Ovary (tissue), 9 donors: ENCODE data around the gene DENND1A. TPM values are rescaled to one million over a fixed set of nuclear protein-coding genes. Genes with fewer than 3 reads are reported as not detected.

ENCODE experiments used
- DNase-seq, 5 donors: peaks; one replicate each; pipeline ENCODE4 v3.0.0-alpha.2; 2019 to 2020
- H3K27ac ChIP-seq, 2 donors: fragments of 200-600 bp; one replicate each; pipeline versions ENCODE4 v1.5.1 to v1.8.0; 2019 to 2022
- H3K27me3 ChIP-seq: fragments of 200-600 bp; one replicate; pipeline ENCODE4 v1.8.0; 2022
- H3K36me3 ChIP-seq: fragments of 200-600 bp; sonication (generic); one replicate; pipeline ENCODE4 v1.5.1; 2019
- H3K4me1 ChIP-seq: one replicate; pipeline ENCODE4 v1.8.1; 2013; ENCODE audit warnings: mild to moderate bottlenecking, moderate library complexity; ENCODE audit not compliant: insufficient read depth
- H3K4me3 ChIP-seq: fragments of 200-600 bp; sonication (generic); one replicate; pipeline ENCODE4 v1.5.1; 2017
- H3K9me3 ChIP-seq, 2 donors: fragments of 200-600 bp in 1 of 2; sonication (generic) in 1 of 2; one replicate each; pipeline versions ENCODE4 v1.5.1 to v1.8.1; 2013 to 2019; ENCODE audit warnings: mild to moderate bottlenecking in 1 of 2, moderate library complexity in 1 of 2
- EP300 ChIP-seq: sonication (generic); formaldehyde crosslinking; IDR thresholded peaks from one replicate; pipeline ENCODE4 v1.6.1; 2017; ENCODE audit warnings: antibody characterized with exemption
- POLR2A ChIP-seq: fragments of 450-650 bp; IDR thresholded peaks from one replicate; pipeline ENCODE4 v1.6.1; 2017; ENCODE audit warnings: antibody characterized with exemption, mild to moderate bottlenecking, moderate library complexity
- WGBS, 3 donors: extraction: QIAGEN DNeasy Blood & Tissue Kit in 1 of 3; methylation state at CpG; one replicate each; pipeline versions ENCODE4 v1.1.5 to v1.1.7; 2013 to 2017; 5-methylcytosine and 5-hydroxymethylcytosine counted together
- intact Hi-C, 4 donors: fragments of 100-400 bp; cut with DNase I; formaldehyde crosslinking; loops; one replicate each; pipeline versions ENCODE4 v1.11.0 to v1.15.1; 2022 to 2023
- polyA plus RNA-seq, 2 donors: library from polyadenylated mRNA; stranded (reverse); fragments of 200-250 nt in 1 of 2; fragments of 350-450 nt in 1 of 2; fragmentation: Illumina TruSeq in 1 of 2; extraction: RNeasy Lipid Tissue Mini Kit (QIAGEN cat#74804) in 1 of 2; gene quantifications; one replicate each; pipeline ENCODE4 v1.2.3, GENCODE V29; 2013 to 2014
- total RNA-seq, 7 donors: library from RNA; depleted of rRNA in 2 of 7; stranded (reverse); fragments of >200 nt in 2 of 7; fragmentation: NEBNext Ultra II Directional in 3 of 7; extraction: Animal tissue kit (Norgen Biotek cat#: 25700) in 3 of 7; gene quantifications; one replicate each; pipeline versions ENCODE4 v1.1.0 to v1.2.4, GENCODE V29; 2016 to 2023
- TF ChIP-seq, protein P1 (sequence below), 3 donors: fragments of 450-650 bp in 2 of 3; fragments of 200-600 bp in 1 of 3; IDR thresholded peaks; one replicate each; pipeline versions ENCODE4 v1.5.1 to v1.8.0; 2016 to 2022; ENCODE audit warnings: antibody characterized with exemption in 3 of 3, mild to moderate bottlenecking in 1 of 3
- donor health status: DM: no; HTN: no; CAD: no; lungs with moderate emphysema.
- donor health status: DM: no; HTN: no; CAD: no.
- donor health status: Bipolar disorder and iron deficiency.
- donor health status: DM: yes; HTN: yes; CAD: no.
- donor health status: DM: no; HTN: no; CAD: no.
- donor health status: DM: yes; HTN: yes; CAD: no.

The DENND1A gene
- total and polyA plus RNA-seq, 9 donors = 10.4 to 24.5 (median 17.1) TPM

DNA sequence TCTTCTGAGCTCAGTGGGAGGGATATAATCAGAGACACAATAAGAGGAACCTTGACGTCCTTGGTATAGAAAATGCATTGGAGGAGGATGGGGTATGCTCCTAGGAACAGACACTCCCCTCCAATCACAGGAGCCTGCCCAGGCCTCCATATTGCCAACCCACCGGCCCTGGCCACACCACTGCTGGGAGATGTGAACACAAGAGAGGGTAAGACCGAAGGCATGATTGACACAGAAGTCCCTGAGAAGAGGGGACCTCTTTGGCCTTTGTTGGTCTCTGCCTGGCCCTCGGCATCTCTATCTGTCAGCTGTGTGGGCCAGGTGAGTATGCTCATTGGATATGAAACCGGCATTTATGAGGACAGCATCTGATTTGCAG is 511.9 kb downstream of the DENND1A start:
- Histone ChIP-seq H3K27ac (no peak overlapping the region), H3K27me3 (no peaks in the 10 kb centered on the region), H3K9me3 (no peaks in the 10 kb centered on the region), H3K4me3 (no peak overlapping the region), H3K36me3 (no peaks in the 10 kb centered on the region), H3K4me1 (peaks cover under 1% of the 10 kb centered on the region)
- 89 to 96% (median 89%) methylated on average over 5 of the region's 5 CpGs for WGBS, 3 donors
- DNase-seq = peak in 1 of 5 donors; percentile 4
- TF ChIP-seq POLR2A (no peak), EP300 (no peak)
- TF ChIP-seq, protein P1, sequence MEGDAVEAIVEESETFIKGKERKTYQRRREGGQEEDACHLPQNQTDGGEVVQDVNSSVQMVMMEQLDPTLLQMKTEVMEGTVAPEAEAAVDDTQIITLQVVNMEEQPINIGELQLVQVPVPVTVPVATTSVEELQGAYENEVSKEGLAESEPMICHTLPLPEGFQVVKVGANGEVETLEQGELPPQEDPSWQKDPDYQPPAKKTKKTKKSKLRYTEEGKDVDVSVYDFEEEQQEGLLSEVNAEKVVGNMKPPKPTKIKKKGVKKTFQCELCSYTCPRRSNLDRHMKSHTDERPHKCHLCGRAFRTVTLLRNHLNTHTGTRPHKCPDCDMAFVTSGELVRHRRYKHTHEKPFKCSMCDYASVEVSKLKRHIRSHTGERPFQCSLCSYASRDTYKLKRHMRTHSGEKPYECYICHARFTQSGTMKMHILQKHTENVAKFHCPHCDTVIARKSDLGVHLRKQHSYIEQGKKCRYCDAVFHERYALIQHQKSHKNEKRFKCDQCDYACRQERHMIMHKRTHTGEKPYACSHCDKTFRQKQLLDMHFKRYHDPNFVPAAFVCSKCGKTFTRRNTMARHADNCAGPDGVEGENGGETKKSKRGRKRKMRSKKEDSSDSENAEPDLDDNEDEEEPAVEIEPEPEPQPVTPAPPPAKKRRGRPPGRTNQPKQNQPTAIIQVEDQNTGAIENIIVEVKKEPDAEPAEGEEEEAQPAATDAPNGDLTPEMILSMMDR (IDR thresholded peaks at IDR 0.05) = no peak
- intact Hi-C loops = no loop called here

DNA sequence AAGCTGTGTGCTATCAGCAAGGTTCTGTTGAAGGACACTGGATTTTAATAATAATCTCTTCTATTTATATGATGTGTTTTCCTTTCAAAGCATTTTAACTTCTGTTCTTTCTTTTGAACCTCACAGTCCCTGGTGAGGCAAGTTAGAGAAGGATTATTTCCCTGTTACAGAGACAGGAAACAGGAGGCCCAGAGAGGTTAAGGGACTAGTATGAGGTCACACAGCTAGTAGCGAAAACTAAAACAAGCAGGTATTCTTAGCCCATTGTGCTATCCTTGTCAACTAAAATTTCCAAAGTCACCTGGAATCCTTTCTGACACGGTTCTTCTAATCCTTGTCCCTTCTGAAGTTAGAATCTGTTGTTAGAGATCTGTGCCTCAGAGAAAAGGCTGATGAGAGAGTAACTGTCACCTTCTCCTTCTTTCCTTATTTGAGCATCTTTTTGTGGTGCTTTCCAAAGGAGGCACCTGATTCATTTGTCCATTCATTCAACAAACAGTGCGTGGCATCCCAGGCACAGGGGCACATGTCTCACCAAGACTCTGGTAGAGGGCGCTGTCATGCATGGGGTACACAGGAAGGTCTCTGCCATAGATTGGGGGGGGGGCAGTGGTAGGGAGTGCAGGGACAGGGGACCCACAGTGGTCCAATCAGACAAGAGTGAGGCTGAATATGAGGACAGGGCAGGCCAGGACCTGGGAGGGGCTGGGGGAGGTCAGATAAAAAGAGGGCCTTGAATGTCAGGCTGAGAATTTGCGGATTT is 512.5 kb downstream of the DENND1A start:
- H3K4me3 ChIP-seq = no peak overlapping the region
- H3K36me3 ChIP-seq = no peaks in the 10 kb centered on the region
- 82 to 97% (median 92%) methylated on average over 5 of the region's 5 CpGs for WGBS, 3 donors
- no peaks in the 10 kb centered on the region for H3K9me3 ChIP-seq
- DNase-seq = peak in 1 of 5 donors; percentile 4
- TF ChIP-seq, protein P1 (IDR thresholded peaks at IDR 0.05) = no peak
- TF ChIP-seq POLR2A (no peak), EP300 (no peak)
- intact Hi-C loops = no loop called here
- H3K27me3 ChIP-seq = no peaks in the 10 kb centered on the region
- H3K27ac ChIP-seq = no peak overlapping the region
- no peaks in the 10 kb centered on the region for H3K4me1 ChIP-seq

DNA sequence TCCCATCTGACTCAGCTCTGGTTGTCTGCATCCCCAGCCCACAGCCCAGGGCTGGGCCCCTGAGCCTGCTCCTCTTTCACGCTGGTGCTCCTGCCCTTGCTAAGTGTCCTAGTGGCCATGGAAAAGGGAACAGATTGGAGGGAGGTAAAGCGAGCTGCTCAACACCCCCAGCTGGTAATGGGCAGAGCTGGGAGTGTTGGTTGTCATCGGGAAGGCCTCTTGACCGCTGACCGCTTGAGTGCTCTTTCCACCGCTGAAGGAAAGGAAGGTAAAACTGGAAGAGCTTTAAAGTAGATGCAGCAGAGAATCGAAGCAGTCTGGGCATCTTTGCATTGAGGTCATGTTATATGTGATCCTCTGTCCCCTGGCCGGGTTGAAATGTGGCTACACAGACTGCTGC is 513.8 kb downstream of the DENND1A start:
- 66 to 84% (median 83%) methylated on average over 8 of the region's 8 CpGs for WGBS, 3 donors
- Histone ChIP-seq H3K27ac (no peak overlapping the region), H3K36me3 (no peaks in the 10 kb centered on the region), H3K9me3 (no peaks in the 10 kb centered on the region), H3K27me3 (no peaks in the 10 kb centered on the region), H3K4me1 (no peaks in the 10 kb centered on the region), H3K4me3 (no peak overlapping the region)
- DNase-seq = peak in 1 of 5 donors; percentile 9
- TF ChIP-seq POLR2A (no peak), EP300 (no peak)
- TF ChIP-seq, protein P1 (IDR thresholded peaks at IDR 0.05) = no peak
- intact Hi-C loops = no loop called here

DNA sequence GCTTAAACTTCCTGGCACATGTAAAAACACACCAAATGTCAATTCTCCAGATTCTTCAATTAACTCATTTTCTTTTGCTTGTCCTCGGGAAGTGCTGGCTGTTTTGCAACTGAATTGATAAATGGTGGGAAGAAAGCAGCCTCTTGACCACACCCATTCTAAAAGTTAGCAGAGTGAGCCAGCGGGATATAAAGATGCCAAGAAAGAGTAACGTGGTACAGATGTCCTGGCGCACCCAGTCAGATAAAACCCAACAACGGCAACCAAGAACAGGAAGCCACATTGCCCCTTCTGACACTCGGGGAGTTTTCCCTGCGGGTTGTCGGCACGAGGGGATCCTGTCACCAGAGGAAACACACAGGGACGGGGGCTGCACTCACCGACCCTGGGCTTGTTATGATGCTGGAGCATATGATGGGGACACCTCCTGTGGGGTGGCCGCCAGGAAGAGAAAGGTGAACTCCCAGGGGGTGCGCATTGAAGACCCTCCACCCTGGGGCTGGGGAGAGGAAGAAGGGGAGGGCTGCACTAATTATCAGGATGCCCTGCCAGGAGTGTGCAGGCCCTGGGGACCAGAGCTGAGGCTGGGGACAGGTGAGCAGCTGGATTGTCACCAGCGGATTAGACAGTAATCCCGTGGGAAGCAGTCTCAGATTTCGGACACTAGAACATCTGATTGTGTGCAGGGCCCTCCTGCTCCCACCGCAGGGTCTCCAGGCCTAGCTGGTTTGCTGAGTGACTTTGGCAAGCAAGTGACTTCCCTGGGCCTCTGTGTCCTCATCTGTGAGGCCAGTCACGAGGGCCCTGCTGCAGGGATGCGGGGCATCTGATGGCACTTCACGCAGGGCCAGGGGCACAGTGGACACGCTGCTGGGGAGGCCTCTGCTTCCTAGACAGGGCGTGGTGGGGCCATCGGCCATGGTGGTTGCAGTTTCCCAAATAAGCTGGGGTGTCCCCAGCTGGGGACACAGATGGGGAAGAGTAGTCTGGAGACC is 514.7 kb downstream of the DENND1A start:
- no peaks in the 10 kb centered on the region for H3K27me3 ChIP-seq
- no peaks in the 10 kb centered on the region for H3K36me3 ChIP-seq
- intact Hi-C loops = no loop called here
- no peak for DNase-seq
- no peaks in the 10 kb centered on the region for H3K4me1 ChIP-seq
- TF ChIP-seq EP300 (no peak), POLR2A (no peak)
- TF ChIP-seq, protein P1 (IDR thresholded peaks at IDR 0.05) = no peak
- WGBS, 3 donors = 74 to 80% (median 77%) methylated on average over 23 of the region's 23 CpGs
- H3K4me3 ChIP-seq = no peak overlapping the region
- H3K9me3 ChIP-seq = no peaks in the 10 kb centered on the region
- H3K27ac ChIP-seq = no peak overlapping the region
